OCI-LY3 (cell line): Measurements from ENCODE around the gene CRYZ.
"Not testable (repeated sequence)": the region's sequence is repeated elsewhere in the genome, so short reads cannot be mapped to it uniquely, and the experiment has no call there.

ENCODE experiments used
- H2AFZ ChIP-seq: fragments of 200-600, 300-600 bp; shearing (Covaris generic); 2 replicates; pipeline ENCODE4 v1.6.0; 2014; ENCODE audit warnings: antibody characterized with exemption, low read depth, low read length
- H3K27ac ChIP-seq: fragments of 200-600, 300-600 bp; sonication (generic); 2 replicates; pipeline ENCODE4 v1.5.1; 2014; ENCODE audit warnings: mild to moderate bottlenecking, low read length, moderate library complexity, mixed read lengths
- H3K27me3 ChIP-seq: fragments of 200-600, 300-600 bp; sonication (generic); 2 replicates; pipeline ENCODE4 v1.6.1; 2014; ENCODE audit warnings: low read depth, low read length, mixed read lengths
- H3K36me3 ChIP-seq: fragments of 200-600, 300-600 bp; sonication (generic); replicated peaks from 2 replicates; pipeline ENCODE3; 2014; ENCODE audit warnings: low read depth, low read length, mixed read lengths
- H3K4me1 ChIP-seq: fragments of 300-600, 200-600 bp; sonication (generic); 2 replicates; pipeline ENCODE4 v1.6.1; 2014; ENCODE audit warnings: low read length, mixed read lengths
- H3K4me2 ChIP-seq: fragments of 200-600, 300-600 bp; sonication (generic); 2 replicates; pipeline ENCODE4 v1.6.1; 2014; ENCODE audit warnings: low read length, mixed read lengths
- H3K4me3 ChIP-seq: fragments of 300-600, 200-600 bp; sonication (generic); 2 replicates; pipeline ENCODE4 v1.5.1; 2014; ENCODE audit warnings: antibody characterized with exemption, mild to moderate bottlenecking, low read length, moderate library complexity
- H3K79me2 ChIP-seq: fragments of 300-600, 200-600 bp; shearing (Covaris generic); 2 replicates; pipeline ENCODE4 v1.6.1; 2014; ENCODE audit warnings: mild to moderate bottlenecking, low read length, mixed read lengths
- H3K9ac ChIP-seq: fragments of 300-600, 200-600 bp; shearing (Covaris generic); 2 replicates; pipeline ENCODE4 v1.6.0; 2014; ENCODE audit warnings: mild to moderate bottlenecking, low read length, moderate library complexity
- H3K9me3 ChIP-seq: fragments of 200-600, 300-600 bp; shearing (Covaris generic); 2 replicates; pipeline ENCODE4 v1.6.1; 2014; ENCODE audit warnings: low read length, mixed read lengths; ENCODE audit not compliant: insufficient read depth
- H4K20me1 ChIP-seq: fragments of 200-600, 300-600 bp; sonication (generic); 2 replicates; pipeline ENCODE4 v1.6.1; 2016; ENCODE audit warnings: low read length, mixed read lengths; ENCODE audit not compliant: insufficient read depth
- EZH2phosphoT487 ChIP-seq: fragments of 200-600 bp; shearing (Covaris generic); IDR thresholded peaks from 2 replicates; pipeline ENCODE4 v1.6.1; 2018; ENCODE audit warnings: antibody characterized with exemption, mixed run types, low read depth
- TF ChIP-seq, protein P1 (sequence below): fragments of 200-600, 300-600 bp; sonication (generic); IDR thresholded peaks from 2 replicates; pipeline ENCODE4 v1.5.1; 2014; ENCODE audit warnings: antibody characterized with exemption, low read length, low read depth

The CRYZ gene

DNA sequence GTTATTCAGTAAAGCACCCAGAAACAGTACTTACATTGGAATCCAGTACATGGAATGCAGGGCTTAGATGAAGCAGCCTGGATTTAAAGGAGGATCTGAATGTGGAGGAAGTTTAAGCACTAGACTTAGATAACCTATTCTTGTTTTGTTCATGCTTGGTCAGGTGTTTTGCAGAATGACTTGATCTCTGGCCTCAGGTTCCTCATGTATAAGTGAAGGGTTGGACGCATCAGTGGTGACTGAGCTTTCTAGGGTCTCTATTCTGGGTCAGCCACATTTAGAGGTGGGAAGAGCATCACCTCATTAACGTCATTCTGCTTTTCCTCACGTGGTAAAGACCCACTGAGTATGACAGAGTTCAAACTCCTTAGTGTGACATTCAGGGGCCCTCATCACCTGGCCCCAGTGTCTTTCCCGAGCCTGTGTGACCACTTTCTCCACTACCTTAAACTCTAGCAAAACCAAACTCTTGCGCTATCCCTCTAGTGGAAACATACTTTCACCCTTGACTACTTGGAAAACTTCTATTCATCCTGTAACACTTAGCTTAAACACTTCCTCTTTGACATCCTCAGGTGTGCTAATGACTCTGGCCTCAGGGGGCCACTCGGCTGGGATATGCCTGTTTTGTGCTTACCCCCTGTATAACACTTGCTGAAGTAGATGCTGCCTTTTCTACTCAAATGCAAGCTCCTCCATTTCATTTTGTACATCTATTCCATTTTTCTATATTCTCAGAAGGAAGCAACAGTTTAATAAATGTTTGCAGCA lies 58.4 kb downstream of the CRYZ start:
- Histone ChIP-seq H3K36me3 (no peaks in the 10 kb centered on the region), H3K27ac (no peak overlapping the region), H3K9ac (no peak overlapping the region), H4K20me1 (no peaks in the 10 kb centered on the region), H3K4me3 (peak overlapping the region; percentile 76), H3K27me3 (peaks cover 18% of the 10 kb centered on the region; the same call in 1 of the 2 replicates), H3K9me3 (no peaks in the 10 kb centered on the region), H2AFZ (no peak overlapping the region), H3K4me2 (peak overlapping the region; percentile 94), H3K79me2 (no peaks in the 10 kb centered on the region), H3K4me1 (peaks cover 18% of the 10 kb centered on the region)
- TF ChIP-seq, protein P1, sequence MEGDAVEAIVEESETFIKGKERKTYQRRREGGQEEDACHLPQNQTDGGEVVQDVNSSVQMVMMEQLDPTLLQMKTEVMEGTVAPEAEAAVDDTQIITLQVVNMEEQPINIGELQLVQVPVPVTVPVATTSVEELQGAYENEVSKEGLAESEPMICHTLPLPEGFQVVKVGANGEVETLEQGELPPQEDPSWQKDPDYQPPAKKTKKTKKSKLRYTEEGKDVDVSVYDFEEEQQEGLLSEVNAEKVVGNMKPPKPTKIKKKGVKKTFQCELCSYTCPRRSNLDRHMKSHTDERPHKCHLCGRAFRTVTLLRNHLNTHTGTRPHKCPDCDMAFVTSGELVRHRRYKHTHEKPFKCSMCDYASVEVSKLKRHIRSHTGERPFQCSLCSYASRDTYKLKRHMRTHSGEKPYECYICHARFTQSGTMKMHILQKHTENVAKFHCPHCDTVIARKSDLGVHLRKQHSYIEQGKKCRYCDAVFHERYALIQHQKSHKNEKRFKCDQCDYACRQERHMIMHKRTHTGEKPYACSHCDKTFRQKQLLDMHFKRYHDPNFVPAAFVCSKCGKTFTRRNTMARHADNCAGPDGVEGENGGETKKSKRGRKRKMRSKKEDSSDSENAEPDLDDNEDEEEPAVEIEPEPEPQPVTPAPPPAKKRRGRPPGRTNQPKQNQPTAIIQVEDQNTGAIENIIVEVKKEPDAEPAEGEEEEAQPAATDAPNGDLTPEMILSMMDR: no peak
- TF ChIP-seq EZH2phosphoT487: no peak

DNA sequence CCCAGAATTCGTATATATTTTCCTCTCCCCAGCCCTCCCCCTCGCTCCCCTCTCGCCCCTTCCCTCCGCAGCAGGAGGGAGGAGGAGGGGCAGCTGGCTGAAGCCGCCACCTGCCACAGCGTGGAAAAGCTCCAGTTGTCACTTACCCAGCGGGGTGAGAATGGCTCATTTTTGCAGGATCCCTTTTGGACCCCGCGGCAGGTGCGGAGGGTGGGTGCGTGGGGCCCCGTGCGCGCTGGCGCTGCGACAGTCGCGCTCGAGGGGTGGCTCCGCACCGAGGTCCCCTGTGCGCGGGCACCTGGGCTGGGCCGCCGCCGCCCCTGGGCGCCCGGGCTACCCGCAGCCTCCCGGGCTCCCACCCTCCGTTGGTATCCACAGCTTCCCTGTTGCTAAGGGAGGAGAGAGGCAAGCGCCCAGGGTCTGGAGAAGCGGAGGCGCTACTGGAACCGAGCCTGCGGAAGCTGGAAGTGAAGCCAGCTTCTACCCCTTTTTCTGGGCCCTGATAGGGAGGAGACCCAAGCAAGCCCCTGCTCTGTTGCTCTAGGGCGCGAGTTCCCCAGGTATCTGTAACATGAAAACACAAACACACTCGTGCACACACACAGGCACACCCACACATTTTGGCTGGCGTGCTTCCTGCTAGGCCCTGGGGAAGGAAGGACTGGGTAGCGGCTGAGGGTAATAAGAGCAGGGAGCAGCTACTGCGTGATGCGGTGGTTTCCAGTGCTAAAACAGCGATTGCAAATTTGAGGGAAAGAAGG lies 59.3 kb downstream of the CRYZ start, which contains the start of gene ERICH3:
ERICH3 (minus strand) TSS at position 442 of the 761 bp plus-strand sequence; CDS start at position 169, 273 bp downstream.
- H3K36me3 ChIP-seq: no peaks in the 10 kb centered on the region
- H3K79me2 ChIP-seq: no peaks in the 10 kb centered on the region
- TF ChIP-seq EZH2phosphoT487: no peak
- H3K9ac ChIP-seq: peak within 1 kb of the TSS; percentile 57
- H3K27ac ChIP-seq: no peak within 1 kb of the TSS
- peak within 1 kb of the TSS; percentile 94 for H3K4me2 ChIP-seq
- no peaks in the 10 kb centered on the region for H4K20me1 ChIP-seq
- H2AFZ ChIP-seq: peak within 1 kb of the TSS; percentile 79
- no peaks in the 10 kb centered on the region for H3K9me3 ChIP-seq
- H3K4me1 ChIP-seq: peaks cover 17% of the 10 kb centered on the region
- peaks cover 14% of the 10 kb centered on the region; the same call in 1 of the 2 replicates for H3K27me3 ChIP-seq
- H3K4me3 ChIP-seq: peak within 1 kb of the TSS; percentile 76

DNA sequence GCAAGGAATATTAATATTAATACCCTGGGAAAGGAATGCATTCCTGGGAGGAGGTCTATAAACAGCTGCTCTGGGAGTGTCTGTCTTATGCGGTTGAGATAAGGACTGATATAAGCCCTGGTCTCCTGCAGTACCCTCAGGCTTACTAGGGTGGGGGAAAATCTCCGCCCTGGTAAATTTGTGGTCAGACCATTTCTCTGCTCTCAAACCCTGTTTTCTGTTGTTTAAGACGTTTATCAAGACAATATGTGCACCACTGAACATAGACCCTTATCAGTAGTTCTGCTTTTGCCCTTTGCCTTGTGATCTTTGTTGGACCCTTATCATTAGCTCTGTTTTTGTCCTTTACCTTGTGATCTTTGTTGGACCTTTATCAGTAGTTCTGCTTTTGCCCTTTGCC lies 62.0 kb downstream of the CRYZ start:
- not testable (repeated sequence) for H3K9me3 ChIP-seq, H3K4me2 ChIP-seq, H3K27ac ChIP-seq, H2AFZ ChIP-seq, H3K4me3 ChIP-seq, H4K20me1 ChIP-seq, H3K79me2 ChIP-seq, H3K9ac ChIP-seq, H3K36me3 ChIP-seq
- peaks cover 17% of the 10 kb centered on the region for H3K4me1 ChIP-seq
- H3K27me3 ChIP-seq: peaks cover 14% of the 10 kb centered on the region; the same call in 1 of the 2 replicates
